H4 (cell line): ENCODE results near the gene SPATA33. TPM values are rescaled to one million over a fixed set of nuclear protein-coding genes. Genes with fewer than 3 reads are reported as not detected.
"Not testable (repeated sequence)": the region's sequence is repeated elsewhere in the genome, so short reads cannot be mapped to it uniquely, and the experiment has no call there.

Experiments
- DNase-seq: peaks from one replicate; pipeline ENCODE4 v3.0.0-alpha.2; 2015; ENCODE audit warnings: low spot score
- total RNA-seq: library from RNA; depleted of rRNA; stranded (reverse); fragments of >200 nt; shearing (Covaris generic); gene quantifications from 2 replicates; pipeline ENCODE4 v1.2.3, GENCODE V29; 2014

The SPATA33 gene
- total RNA-seq, 1 experiment from 2014 or later: 9.9 TPM

DNA sequence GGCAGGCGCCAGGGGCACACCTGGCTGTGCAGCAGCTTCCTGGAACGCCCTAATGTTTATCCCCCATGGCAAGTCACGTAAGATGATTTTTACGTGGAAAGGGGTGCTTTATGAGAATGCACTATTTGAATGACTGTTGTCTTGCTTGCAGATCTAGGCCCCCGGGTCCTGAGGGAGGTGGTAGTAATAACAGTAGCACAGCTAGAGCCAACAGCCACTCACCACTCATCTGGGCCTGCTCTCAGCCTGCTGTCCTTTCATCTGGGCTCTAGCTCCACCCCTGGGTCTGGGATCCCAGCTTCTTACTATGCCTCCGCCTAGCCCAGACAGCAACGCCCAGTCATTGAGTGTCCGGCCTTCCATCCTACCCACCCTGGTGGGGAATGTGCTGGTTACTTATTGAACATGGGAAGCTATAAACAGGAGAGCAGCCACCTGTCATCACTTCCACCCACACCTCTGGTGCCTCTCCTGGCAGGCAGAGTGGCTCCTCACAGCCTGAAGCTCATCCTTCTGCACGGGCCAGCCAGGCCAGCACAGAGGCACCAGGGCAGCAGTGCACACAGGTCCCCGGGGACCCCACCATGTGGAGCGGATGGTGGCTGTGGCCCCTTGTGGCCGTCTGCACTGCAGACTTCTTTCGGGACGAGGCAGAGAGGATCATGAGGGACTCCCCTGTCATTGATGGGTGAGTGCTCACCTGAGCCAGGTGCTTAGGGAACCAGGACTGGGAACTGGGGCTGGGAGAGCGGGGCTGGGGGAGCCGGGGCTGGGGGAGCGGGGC is 27.6 kb upstream of the SPATA33 start:
- DNase-seq: no peak

DNA sequence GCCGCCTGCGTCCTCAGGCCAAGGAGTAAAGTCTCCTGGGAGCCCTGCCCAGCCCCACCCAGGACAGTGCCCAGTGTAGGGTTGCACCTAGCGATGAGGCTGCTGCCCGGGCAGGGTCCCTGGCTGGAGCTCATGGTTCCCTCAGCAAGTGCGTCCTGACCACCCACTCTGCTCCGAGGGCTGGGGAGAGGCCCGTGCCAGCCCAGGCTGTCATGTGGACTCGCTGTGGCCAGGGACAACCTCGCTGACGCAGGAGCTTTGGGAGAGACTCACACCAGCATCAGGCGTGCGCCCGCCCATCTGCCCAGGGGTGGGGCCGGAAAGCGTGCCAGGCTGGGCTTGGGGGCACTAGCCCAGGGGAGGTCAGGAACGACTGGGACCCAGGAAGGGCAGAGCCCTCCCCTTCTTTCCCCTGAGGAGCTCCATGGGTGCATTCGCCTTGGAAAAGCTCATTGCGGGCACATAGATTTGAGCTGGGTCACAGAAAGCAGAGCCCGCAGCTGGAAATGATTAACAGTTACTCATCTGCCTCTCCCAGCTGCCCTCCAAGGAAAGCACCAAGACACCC is 24.5 kb upstream of the SPATA33 start:
- DNase-seq: peak; percentile 76

DNA sequence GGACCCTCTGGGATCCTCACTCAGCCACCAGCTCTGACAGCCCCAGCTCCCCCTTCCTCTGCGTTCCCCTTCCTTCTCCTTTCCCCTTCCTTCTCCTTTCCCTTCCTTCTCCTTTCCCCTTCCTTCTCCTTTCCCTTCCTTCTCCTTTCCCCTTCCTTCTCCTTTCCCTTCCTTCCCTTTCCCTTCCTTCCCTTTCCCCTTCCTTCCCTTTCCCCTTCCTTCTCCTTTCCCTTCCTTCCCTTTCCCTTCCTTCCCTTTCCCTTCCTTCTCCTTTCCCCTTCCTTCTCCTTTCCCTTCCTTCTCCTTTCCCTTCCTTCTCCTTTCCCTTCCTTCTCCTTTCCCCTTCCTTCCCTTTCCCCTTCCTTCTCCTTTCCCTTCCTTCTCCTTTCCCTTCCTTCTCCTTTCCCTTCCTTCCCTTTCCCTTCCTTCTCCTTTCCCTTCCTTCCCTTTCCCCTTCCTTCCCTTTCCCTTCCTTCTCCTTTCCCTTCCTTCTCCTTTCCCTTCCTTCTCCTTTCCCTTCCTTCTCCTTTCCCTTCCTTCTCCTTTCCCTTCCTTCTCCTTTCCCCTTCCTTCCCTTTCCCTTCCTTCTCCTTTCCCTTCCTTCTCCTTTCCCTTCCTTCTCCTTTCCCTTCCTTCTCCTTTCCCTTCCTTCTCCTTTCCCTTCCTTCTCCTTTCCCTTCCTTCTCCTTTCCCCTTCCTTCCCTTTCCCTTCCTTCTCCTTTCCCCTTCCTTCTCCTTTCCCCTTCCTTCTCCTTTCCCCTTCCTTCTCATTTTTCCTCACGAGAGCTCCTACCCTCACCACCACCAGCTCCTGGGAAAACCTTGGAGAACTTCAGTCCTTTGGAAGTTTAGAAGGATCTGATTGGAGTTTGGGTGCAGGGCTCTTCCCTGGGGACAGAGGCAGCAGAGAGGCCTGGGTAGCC is 22.9 kb upstream of the SPATA33 start:
- not testable (repeated sequence) for DNase-seq

DNA sequence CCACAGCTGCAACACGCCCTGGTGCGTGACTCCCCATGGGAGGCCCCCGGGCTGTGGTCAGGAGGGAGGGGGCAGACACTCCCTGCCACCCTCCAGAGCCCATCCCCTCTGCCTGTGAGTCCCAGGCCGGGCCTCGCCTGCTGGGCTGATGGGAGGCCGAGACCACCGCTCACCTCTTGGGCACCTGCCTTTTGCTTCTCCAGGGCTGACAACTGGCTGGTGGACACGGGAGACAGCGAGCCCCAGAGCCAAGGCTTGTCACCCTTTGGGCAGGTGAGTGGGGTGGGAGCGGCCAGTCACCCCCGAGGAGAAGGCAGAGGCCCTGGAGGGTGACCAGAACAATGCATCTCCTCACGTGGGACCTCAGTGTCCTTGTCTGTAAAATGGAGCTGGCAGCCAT is 21.0 kb upstream of the SPATA33 start:
- DNase-seq: no peak

DNA sequence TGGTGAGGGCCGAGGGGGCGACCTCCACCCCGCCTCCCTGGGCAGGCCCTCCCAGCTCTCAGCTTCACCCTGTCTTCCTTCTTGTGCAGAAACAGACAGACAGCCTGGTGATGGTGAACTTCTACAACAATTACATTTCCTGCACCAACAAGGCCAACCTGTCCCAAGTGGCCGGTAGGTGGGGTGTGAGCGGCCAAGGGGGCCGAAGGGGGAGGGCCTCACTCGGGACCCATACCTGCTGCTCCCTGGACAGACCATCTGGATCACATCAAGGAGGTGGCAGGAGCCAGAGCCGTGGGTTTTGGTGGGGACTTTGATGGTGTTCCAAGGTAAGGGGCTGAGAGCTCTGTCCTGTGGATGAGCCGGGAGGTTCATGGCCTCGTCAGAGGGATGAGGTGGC is 20.3 kb upstream of the SPATA33 start:
- DNase-seq: no peak

DNA sequence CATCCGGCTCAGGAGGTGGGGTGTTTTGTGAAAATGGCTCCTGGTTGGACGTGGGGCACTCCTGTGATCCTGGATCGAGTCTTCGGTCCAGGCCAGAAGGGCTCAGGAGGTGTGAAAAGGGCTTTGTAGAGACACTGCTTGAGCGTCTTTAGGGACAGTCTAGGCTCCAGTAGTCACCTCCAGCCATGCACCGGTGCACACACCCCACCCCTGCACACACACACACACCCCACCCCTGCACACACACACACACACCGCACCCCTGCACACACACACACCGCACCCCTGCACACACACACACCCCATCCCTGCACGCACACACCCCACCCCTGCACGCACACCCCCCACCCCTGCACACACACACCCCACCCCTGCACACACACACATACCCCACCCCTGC is 19.2 kb upstream of the SPATA33 start:
- no peak for DNase-seq

DNA sequence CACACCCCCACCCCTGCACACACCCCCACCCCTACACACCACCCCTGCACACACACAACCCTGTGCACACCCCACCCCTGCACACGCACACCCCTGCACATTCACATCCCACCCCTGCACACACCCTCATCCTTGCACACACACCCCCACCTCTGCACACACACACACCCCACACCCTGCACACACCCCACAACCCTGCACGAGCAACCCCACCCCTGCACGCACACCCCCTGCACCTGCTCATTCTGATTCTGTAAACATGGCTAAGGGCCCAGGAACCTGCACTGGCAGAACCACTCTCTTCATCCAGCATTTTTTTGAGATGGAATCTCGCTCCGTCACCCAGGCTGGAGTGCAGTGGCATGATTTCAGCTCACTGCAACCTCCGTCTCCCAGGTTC is 18.3 kb upstream of the SPATA33 start:
- DNase-seq: no peak

DNA sequence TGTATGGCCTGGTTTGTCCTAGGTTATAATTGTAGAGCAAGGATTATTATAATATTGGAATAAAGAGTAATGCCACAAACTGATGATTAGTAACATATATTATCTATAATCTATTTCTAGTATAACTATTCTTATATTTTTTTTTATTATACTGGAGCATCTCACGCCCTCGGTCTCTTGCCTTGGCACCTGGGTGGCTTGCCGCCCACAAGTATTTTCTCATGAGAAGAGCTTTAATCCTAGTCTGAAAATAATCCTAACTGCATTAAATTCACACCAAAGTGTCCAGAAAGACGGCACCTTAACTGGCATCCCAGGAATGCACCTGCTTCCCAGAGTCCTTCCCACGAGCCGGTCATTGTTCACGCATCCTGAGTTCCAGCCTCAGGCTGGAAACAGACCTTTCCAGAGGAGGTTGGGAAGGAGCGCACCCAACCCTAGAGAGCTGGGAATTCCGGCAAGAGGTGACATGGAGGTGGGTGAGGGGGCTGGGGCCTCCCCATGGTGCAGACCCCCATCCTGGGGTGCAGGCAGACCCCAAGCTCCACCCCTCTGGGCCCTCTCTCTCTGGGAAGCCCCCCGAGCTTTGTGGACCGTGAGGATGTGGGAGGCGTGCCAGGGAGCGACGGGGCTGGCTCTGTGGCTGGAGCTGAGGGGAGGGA is 16.0 kb upstream of the SPATA33 start:
- no peak for DNase-seq

DNA sequence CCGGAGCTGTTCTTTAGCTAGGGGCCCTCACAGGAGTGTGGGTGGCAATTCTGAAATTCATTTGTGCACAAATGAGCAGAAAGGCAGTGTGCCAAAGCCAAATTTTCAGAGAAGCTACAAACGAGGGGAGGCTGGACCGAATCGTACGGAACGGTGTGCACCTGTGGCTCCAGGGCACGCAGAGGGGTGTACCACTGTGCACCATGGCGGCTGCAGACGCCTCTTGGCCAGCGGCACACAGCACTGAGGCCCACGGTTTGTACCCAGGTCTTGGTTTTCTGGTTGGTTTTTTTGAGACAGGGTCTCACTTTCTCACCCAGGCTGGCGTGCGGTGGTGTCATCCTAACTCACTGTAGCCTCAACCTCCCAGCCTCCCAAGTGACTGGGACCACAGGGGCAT is 15.1 kb upstream of the SPATA33 start:
- DNase-seq: no peak

DNA sequence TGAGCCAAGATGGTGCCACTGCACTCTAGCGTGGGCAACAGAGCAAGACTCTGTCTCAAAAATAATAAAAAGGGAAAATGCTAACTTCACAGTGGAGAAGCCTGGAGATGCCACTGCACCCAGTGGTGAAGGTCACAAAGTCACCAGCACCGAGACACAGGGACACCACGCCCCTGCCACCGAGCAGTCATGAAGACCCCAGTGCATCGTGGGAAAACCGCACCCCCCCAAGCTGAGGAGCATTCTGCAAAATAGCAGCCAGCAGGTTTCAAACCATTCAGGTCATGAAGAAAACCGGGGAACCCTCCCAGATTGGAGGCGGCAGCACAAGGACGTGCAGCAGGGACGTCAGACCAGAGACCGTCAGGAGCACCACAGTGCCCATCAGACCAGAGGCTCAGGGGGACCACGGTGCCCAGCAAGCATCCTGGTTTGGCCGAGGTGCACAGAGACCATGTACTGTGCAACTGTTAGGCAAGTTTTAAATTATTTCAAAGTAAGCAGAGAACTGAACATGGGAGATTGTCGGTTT is 13.8 kb upstream of the SPATA33 start:
- DNase-seq: no peak

DNA sequence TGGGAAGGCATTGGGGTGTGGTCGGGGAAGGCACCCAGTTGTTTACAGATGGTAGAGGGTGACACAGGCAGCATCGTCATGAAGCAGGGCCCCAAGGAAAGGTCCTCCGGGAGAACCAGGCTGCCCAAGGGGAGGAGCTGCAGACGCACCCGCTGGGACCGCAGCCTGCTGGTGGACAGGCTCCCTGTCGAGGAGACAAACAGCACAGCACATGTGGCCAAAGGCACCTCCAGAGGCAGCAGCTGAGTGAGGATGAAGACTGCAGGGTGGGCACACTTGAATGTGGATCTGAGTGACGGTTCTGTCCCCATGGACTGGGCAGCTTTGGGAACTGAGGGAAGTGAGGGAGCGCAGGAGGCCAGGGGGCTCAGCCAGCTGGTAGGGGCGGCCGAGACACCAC is 12.5 kb upstream of the SPATA33 start:
- DNase-seq: no peak

DNA sequence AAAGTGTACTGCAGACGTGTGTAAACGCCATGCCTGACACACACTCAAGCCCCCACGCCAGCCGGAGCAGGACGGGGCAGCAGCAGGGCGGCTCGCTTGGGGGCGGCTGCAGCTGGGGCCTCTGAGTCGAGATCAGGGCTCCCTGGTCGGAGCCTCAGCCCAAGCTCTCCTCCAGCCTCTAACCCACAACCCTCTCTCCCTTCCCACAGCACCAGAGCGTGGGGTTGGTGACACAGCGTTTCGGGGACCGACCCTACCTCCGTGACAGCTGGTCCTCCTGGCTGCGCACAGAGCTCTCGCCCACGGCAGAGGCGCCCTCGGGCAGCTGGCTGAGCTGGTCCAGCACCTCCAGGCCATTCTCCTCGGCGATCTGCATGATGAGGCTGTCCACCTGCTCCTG is 11.4 kb upstream of the SPATA33 start:
- DNase-seq: no peak

DNA sequence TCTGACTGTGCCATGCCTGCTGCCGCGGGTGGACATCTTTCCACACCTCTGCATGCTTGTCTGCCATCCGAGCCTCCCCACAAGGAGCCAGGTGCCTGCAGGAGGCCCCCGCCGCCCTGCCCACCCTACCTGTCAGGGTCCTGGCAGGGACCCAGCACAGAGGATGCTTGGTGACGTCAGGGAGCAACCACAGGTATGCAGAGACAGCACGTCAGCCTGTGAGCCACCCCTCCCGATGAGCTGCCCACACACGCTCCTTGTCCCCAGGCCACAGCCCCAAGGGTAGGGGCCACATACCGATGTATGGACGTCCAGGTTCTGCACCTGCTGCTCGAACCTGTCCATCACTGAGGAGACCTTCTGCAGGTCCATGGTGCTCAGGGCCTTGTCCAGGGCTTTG is 10.7 kb upstream of the SPATA33 start:
- no peak for DNase-seq

DNA sequence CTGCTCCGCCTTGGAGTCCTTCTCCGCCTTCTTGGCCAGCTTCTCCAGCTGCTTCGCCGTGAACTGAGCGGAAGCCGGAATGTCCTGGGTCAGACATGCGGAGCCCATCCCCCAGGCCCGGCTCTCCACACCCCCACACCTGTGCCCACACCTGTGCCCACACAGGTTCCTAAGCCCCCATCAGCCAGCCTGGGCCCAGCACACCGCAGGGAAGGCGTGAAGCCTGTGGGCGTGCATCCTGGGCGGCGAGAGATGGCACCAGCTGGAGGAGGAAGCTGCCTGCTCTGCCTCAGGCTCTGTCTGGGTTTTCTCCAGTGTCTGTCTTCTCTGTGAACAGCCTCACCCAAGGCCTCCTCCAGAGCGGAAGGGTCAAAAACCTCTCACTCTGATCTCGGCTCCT is 6.1 kb upstream of the SPATA33 start:
- DNase-seq: no peak

DNA sequence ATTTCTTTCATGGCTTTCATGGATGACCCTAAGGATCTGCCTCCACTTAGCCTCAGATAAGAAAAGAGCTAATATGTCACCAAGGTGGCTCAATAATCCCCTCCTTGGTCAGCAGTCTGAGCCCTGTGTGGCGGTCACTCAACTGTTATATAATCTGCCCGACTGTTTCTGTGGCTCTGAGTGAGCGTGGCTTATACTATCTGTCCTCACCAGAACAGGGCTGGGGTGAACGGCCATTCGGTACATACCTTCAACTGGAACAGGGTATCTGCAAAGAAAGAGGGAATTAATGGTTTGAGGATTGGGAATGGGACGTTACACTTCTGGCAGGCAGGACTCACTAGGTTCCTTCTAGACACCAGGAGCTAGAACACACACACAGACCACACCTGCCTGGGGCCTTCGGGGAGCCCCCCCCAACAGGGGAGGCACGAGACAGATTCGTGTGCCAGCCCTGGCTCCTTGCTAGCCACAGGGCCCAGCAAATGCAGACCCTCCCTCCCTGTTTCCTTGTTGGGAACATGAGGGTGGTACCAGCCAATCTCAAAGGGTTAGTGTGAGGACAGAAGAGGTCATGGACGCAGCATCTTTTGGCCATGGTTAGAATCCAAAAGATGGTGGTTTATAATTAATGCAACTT is 3.9 kb upstream of the SPATA33 start:
- DNase-seq: no peak

DNA sequence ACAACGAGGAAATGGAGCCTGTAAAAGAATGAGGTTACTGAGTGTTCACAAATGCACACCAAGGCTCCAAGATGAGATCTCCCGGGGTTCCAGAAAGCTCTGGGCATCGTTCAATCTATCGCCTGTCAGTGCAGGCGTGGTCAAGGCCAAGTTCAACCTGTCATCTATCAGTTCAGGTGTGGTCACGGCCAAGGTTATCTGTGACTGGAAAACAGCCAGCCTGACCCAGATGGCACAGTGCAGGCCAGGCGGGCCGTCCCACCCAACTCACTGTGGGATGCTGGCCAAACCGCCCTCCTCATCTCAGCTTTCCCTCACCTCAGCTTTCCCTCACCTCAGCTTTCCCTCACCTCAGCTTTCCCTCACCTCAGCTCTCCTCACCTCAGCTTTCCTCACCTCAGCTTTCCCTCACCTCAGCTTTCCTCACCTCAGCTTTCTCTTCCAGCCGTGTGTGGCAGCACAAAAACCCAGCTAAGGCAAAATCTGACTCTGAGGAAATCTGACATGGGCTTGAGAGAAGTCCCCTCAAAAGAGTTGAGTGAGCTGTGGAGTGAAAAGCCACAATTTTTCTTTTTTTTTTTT is 2.5 kb upstream of the SPATA33 start:
- DNase-seq: no peak

DNA sequence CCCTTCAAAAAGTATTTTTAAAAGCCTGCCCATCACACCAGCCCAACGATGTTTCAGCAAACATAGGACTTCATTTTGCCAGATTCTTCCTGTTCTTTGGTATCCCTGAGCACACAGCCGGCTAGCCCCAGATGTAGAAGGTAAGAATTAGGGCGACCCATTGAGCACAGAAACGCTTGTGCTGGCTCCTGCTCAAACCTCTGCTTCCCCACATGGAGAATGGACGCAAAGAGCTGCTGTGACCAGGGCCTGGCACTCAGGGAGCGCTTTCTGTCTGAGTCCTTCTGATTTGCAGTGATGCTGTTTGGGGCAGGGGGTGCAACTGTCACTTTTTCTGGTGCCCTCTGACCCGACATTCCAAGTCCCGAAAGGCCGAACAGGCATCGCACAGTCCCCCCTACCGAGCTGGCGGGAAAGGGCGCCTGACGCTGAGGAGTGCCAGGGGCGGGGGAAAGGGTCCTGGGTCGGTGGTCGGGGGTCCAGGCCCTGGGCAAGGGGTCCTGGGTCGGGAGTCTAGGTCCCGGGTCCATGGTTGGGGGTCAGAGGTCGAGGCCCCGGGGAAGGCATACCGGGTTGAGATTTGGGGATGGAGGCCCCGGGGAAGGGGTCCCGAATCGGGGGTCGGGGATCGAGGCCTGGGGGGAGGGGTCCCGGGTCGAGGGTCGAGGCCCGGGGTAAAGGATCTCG is 1.1 kb upstream of the SPATA33 start:
- DNase-seq: no peak

DNA sequence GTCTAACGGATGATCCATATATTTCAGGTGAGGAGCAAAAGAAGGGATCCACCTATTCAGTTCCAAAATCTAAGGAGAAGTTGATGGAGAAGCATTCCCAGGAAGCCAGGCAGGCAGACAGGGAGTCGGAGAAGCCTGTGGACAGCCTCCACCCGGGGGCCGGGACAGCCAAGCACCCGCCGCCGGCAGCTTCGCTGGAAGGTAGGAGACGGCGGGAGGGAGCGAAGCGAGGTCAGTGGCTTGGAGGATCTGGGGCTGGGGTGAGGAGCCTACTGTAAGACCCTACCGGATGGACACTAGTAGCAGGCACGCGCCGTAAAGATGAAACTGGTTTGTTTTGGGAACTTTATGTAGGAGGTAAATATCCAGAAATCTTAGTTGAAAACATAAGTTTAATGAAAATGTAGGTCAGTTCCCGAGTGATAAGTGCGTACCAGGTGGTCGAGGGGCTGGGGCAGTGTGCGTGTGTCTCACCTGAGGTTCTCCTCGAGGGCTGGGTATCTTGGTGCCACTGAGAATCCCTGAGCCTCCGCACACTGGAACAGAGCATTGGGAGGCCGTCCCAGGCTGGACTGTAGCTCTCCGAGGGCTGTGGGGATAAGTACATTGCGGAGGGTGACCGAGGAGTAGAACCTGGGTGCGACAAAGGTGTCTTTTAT is 714 bp downstream of the SPATA33 start:
- DNase-seq: no peak

DNA sequence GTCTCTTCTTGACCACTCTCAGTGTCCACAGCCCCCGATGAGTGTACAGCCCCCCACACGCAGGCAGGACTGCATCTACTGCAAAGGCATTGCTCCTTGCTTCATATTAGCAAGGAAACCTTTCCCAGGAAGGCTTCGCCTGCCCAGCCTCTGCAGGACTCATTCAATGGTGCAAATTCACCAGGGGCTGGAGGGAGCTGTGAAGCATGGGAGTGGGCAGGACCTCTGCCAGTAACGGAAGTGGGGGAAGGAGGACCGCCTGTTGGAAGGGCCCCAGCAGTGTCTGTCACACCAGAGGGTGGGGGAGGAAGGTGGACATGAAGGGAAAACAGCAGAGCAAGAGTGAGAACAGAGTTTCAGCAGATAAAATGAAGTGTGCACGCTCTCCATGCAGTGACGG is 2.5 kb downstream of the SPATA33 start:
- no peak for DNase-seq

DNA sequence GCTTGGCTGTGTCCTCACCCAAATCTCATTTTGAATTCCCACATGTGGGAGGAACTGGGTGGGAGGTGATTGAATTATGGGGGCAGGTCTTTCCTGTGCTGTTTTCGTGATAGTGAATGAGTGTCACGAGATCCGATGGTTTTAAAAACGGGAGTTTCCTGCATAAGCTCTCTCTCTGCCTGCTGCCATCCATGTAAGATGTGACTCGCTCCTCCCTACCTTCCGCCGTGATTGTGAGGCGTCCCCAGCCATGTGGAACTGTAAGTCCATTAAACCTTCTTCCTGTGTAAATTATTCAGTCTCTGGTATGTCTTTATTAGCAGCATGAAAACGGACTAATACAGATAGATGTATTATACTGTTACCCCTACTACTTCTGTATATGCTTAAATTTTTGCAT is 3.6 kb downstream of the SPATA33 start:
- DNase-seq: no peak
